ENCODE data around the gene ITGAX.

- TF ChIP-seq POLR2A (IDR thresholded peaks at IDR 0.05) (no peak), CTCF (IDR thresholded peaks at IDR 0.05) (no peak)
Measured at GRCh38 chr16:31375231-31375630, 20.3 kb downstream of the ITGAX start.
